Esophagus squamous epithelium (tissue), 5 donors: ENCODE measurements around the gene NPHP1. TPM values are rescaled to one million over a fixed set of nuclear protein-coding genes. Genes with fewer than 3 reads are reported as not detected.
"Not testable (repeated sequence)": the region's sequence is repeated elsewhere in the genome, so short reads cannot be mapped to it uniquely, and the experiment has no call there.

ENCODE experiments used
- DNase-seq: peaks from one replicate; lab custom pipeline; 2025; lab: John Stamatoyannopoulos, UW
- H3K27ac ChIP-seq, 4 donors: fragments of 200-600 bp; sonication (generic); one replicate each; pipeline ENCODE4 v1.5.1; 2016 to 2019; ENCODE audit warnings: mild to moderate bottlenecking in 1 of 4
- H3K27me3 ChIP-seq, 4 donors: fragments of 200-600 bp; sonication (generic); 1 replicate in 3 of 4; 2 replicates in 1 of 4; pipeline versions ENCODE4 v1.5.1 to v1.6.0; 2017 to 2021; ENCODE audit warnings: antibody characterized with exemption in 1 of 4
- H3K36me3 ChIP-seq, 3 donors: fragments of 200-600 bp; sonication (generic); one replicate each; pipeline ENCODE4 v1.5.1; 2016 to 2019
- H3K4me1 ChIP-seq, 3 donors: fragments of 200-600 bp; sonication (generic); one replicate each; pipeline ENCODE4 v1.5.1; 2017 to 2019
- H3K4me3 ChIP-seq, 4 donors: fragments of 200-600 bp; sonication (generic); 1 replicate in 3 of 4; 2 replicates in 1 of 4; pipeline ENCODE4 v1.5.1; 2016 to 2019; ENCODE audit warnings: mild to moderate bottlenecking in 2 of 4, moderate library complexity in 1 of 4
- H3K9me3 ChIP-seq, 3 donors: fragments of 200-600 bp; sonication (generic); one replicate each; pipeline ENCODE4 v1.5.1; 2016 to 2019
- WGBS, 2 donors: methylation state at CpG; one replicate each; pipeline ENCODE4 v1.1.5; 2018; 5-methylcytosine and 5-hydroxymethylcytosine counted together
- intact Hi-C: fragments of 100-400 bp; cut with DNase I; formaldehyde crosslinking; loops from one replicate; pipeline ENCODE4 v1.15.0; 2022
- small RNA-seq, 4 donors: library from RNA; depleted of rRNA; stranded (forward); fragments of <200 nt; gene quantifications; one replicate each; pipeline ENCODE3, GENCODE V24; 2016
- total RNA-seq, 4 donors: library from RNA; depleted of rRNA; stranded (reverse); fragments of >200 nt; gene quantifications; one replicate each; pipeline ENCODE4 v1.1.0, GENCODE V29; 2016
- donor health status: DM: yes; HTN: yes; CAD: no.

The NPHP1 gene
- total RNA-seq, 4 donors from 2014 or later = 0.57 to 3.8 (median 1.5) TPM

GRCh38 chr2:110075896-110076295 is 128.9 kb downstream of the NPHP1 start:
- no CpG with 5 or more reads among the region's 4 CpGs for WGBS, 2 donors
- DNase-seq, H3K27ac ChIP-seq, intact Hi-C loops, H3K27me3 ChIP-seq, H3K4me1 ChIP-seq, H3K4me3 ChIP-seq, H3K36me3 ChIP-seq, H3K9me3 ChIP-seq: not testable (repeated sequence)

Small RNA genes lying within 50 kb of the gene (small RNA-seq; reads per million reads assigned to genes)
- 0 reads per million in 4 donors for gene MIR4436B1

Other genes starting within 250 kb of the NPHP1 start
- gene MALL, start 89.2 kb downstream of the NPHP1 start, total RNA-seq = 100 to 1,000 TPM; 146 to 534 (median 225) TPM
- 100 to 1,000 TPM in 1 of 4 donors, 10 to 100 TPM in 3; 59.3 to 117 (median 78.2) TPM for gene MTLN, start 7.5 kb upstream of the NPHP1 start, total RNA-seq